Measurements from ENCODE around the gene HOXA13. TPM values are rescaled to one million over a fixed set of nuclear protein-coding genes. Genes with fewer than 3 reads are reported as not detected.

The HOXA13 gene
- total RNA-seq, 1 experiment from 2014 or later = not detected

DNA sequence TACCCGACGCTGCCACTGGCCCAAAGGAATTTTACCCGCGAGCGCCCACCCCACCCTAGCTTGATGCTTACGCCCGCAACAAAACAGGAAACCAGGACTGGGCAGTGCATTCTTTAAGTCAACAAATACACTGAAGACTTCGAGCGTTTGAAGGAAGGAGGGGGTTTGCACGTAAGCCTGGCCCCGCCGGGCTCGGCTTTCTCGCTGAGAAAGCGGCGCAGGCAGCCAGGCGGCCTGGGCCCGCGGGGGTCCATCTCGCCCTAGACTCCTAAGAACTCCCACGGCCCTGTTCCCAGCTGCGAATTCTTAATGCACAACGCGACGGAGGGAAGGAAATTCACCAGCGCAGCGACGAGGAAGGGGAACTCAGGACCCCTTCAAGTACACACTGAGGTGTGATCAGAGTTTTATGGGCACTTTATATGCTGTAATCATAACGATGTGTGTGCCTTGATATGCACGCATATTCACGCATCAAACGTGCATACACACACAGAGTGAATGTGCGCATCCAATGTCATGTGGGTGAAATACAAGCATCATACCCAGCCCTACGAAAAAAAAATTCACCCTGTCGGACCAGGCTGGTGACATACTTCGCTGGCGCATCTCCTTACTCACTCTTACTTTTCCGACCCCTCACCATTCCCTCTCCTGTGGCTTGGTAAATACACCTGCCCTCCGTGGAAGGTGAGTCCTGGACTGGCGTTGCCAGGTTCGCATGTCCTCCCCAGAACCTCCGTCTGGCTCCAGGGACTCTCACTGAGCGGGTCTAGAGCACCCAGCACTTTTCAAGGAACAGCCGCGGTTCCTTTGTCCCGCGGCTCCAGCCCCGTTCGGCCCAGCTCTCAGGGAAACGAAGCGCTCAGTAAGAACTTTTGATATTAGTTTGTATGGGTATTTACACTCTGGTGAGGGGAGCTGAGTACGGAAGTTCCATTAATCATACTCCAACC, 5.7 kb upstream of the HOXA13 start:
- no peak overlapping the region for H2BK120ac ChIP-seq (ENCODE audit: low read depth, low read length, poor library complexity, severe bottlenecking)
- no peaks in the 10 kb centered on the region for H3K4me1 ChIP-seq (ENCODE audit: insufficient read depth, low read length)
- H3K79me2 ChIP-seq (ENCODE audit: insufficient read depth, low read length) = no peaks in the 10 kb centered on the region
- no peaks in the 10 kb centered on the region for H4K20me1 ChIP-seq (ENCODE audit: control insufficient read depth, insufficient read depth, insufficient read length)
- no peaks in the 10 kb centered on the region for H3K9me3 ChIP-seq (ENCODE audit: control insufficient read depth, low read depth, low read length)
- H4K91ac ChIP-seq (ENCODE audit: insufficient read length, low read depth, low read length) = no peak overlapping the region
- no peak overlapping the region for H3K14ac ChIP-seq (ENCODE audit: insufficient read depth, low read length)
- no peak overlapping the region for H4K8ac ChIP-seq (replicated peaks; ENCODE audit: insufficient read length, low read depth, low read length)
- H3K79me1 ChIP-seq (ENCODE audit: insufficient read depth, low read depth, low read length, poor library complexity, severe bottlenecking) = no peaks in the 10 kb centered on the region
- no peak overlapping the region for H3K27ac ChIP-seq (ENCODE audit: insufficient read length, low read depth, low read length)
- no peak overlapping the region for H2BK12ac ChIP-seq (ENCODE audit: insufficient read length, low read depth, low read length)
- H3K4ac ChIP-seq (ENCODE audit: low read depth, low read length) = no peak overlapping the region
- no peak overlapping the region for H2BK20ac ChIP-seq (ENCODE audit: low read depth, low read length, poor library complexity, severe bottlenecking)
- H2AK5ac ChIP-seq (ENCODE audit: insufficient read length, low read length) = no peak overlapping the region
- no peak overlapping the region for H4K5ac ChIP-seq (ENCODE audit: insufficient read length, low read depth, low read length)
- Mint-ChIP-seq H3K36me3 (ENCODE audit: insufficient read depth in 1 of 3, low read depth in 3 of 3) (peaks cover 0 to 2% (median 0%) of the 10 kb centered on the region in 3 experiments; a peak in 1 of 7 replicates), H3K4me3 (peak overlapping the region in 1 of 2 experiments; percentile 22; a peak in 2 of 5 replicates), H3K27me3 (ENCODE audit: low read depth) (peaks cover 100% of the 10 kb centered on the region), H3K9me3 (peaks cover 7 to 8% of the 10 kb centered on the region in 2 experiments; a peak in 4 of 5 replicates), H3K4me1 (peaks cover 6 to 15% of the 10 kb centered on the region in 2 experiments; a peak in 3 of 4 replicates), H3K27ac (no peak overlapping the region)
- no peaks in the 10 kb centered on the region for H3K23me2 ChIP-seq (ENCODE audit: insufficient read length, low read depth, low read length, poor library complexity, severe bottlenecking)
- peaks cover 100% of the 10 kb centered on the region for H3K27me3 ChIP-seq (ENCODE audit: insufficient read depth, low read length)
- H3K9ac ChIP-seq (ENCODE audit: extremely low read depth, insufficient read length, low read length) = no peak overlapping the region
- H2BK5ac ChIP-seq (ENCODE audit: insufficient read length, low read length) = no peak overlapping the region
- no peak overlapping the region for H2BK15ac ChIP-seq (ENCODE audit: low read depth, low read length)
- H3K18ac ChIP-seq (ENCODE audit: insufficient read length, low read depth, low read length) = no peak overlapping the region
- H2AFZ ChIP-seq (ENCODE audit: low read length) = no peak overlapping the region
- no peak overlapping the region for H3K56ac ChIP-seq (ENCODE audit: insufficient read length, low read depth, low read length)
- H3T11ph ChIP-seq (ENCODE audit: low read length) = no peak overlapping the region
- H3K4me2 ChIP-seq (ENCODE audit: insufficient read depth, insufficient read length, low read length) = no peak overlapping the region
- WGBS (ENCODE audit: extremely low coverage, insufficient read length, low lambda C conversion rate) = no CpG with 5 or more reads among the region's 52 CpGs
- no peak overlapping the region for H3K23ac ChIP-seq (ENCODE audit: insufficient read length, low read depth, low read length)
- TF ChIP-seq, protein P1, sequence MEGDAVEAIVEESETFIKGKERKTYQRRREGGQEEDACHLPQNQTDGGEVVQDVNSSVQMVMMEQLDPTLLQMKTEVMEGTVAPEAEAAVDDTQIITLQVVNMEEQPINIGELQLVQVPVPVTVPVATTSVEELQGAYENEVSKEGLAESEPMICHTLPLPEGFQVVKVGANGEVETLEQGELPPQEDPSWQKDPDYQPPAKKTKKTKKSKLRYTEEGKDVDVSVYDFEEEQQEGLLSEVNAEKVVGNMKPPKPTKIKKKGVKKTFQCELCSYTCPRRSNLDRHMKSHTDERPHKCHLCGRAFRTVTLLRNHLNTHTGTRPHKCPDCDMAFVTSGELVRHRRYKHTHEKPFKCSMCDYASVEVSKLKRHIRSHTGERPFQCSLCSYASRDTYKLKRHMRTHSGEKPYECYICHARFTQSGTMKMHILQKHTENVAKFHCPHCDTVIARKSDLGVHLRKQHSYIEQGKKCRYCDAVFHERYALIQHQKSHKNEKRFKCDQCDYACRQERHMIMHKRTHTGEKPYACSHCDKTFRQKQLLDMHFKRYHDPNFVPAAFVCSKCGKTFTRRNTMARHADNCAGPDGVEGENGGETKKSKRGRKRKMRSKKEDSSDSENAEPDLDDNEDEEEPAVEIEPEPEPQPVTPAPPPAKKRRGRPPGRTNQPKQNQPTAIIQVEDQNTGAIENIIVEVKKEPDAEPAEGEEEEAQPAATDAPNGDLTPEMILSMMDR (conservative IDR thresholded peaks at IDR 0.05) = no peak
- no peak for DNase-seq

All from H9 (cell line).